Activated CD8-positive, alpha-beta T cell treated with anti-CD3 and anti-CD28 coated beads for 36 hours (primary cell): ENCODE data around the gene CBX2. TPM values are rescaled to one million over a fixed set of nuclear protein-coding genes. Genes with fewer than 3 reads are reported as not detected.

Source experiments
- ATAC-seq: fragments of 200-7000 bp; cut with Tn5 transposase; one replicate; pipeline ENCODE4 v1.10.0; 2021; ENCODE audit warnings: mild to moderate bottlenecking, moderate library complexity
- CTCF ChIA-PET: fragments of 350-600 bp; sonication (Branson Sonifier 250); formaldehyde crosslinking; loops from one replicate; lab custom pipeline; 2021; ENCODE audit warnings: antibody characterized with exemption; lab: Charles Lee
- POLR2A ChIA-PET: fragments of 350-600 bp; sonication (Branson Sonifier 250); formaldehyde crosslinking; loops from one replicate; lab custom pipeline; 2021; ENCODE audit warnings: antibody characterized with exemption; lab: Charles Lee
- DNase-seq: peaks from one replicate; pipeline ENCODE4 v3.0.0-alpha.2; 2020
- H3K27ac Mint-ChIP-seq: one replicate; pipeline ENCODE4 v1.8.0; 2021; ENCODE audit warnings: mild to moderate bottlenecking, mixed read lengths
- H3K27me3 Mint-ChIP-seq: one replicate; pipeline ENCODE4 v1.8.0; 2021; ENCODE audit warnings: mixed read lengths
- H3K36me3 Mint-ChIP-seq: one replicate; pipeline ENCODE4 v1.8.0; 2021; ENCODE audit warnings: low read depth, mixed read lengths
- H3K4me1 Mint-ChIP-seq: one replicate; pipeline ENCODE4 v1.8.0; 2021; ENCODE audit warnings: low read depth, mixed read lengths
- H3K4me3 Mint-ChIP-seq: one replicate; pipeline ENCODE4 v1.8.0; 2021; ENCODE audit warnings: mild to moderate bottlenecking, moderate library complexity, mixed read lengths
- H3K9me3 Mint-ChIP-seq: one replicate; pipeline ENCODE4 v1.8.0; 2021; ENCODE audit warnings: mixed read lengths
- CTCF ChIP-seq: fragments of 200-600 bp; IDR thresholded peaks from one replicate; pipeline ENCODE4 v1.8.0; 2022; ENCODE audit warnings: antibody characterized with exemption, mild to moderate bottlenecking
- intact Hi-C: fragments of 100-400 bp; cut with micrococcal nuclease; formaldehyde crosslinking; loops from one replicate; pipeline ENCODE4 v1.10.0; 2022
- total RNA-seq, 2 experiments: library from RNA; stranded (reverse); gene quantifications; one replicate each; pipeline ENCODE4 v1.2.3, GENCODE V29; 2021

The CBX2 gene
- total RNA-seq, 2 experiments from 2014 or later: 8.0 to 9.7 TPM

GRCh38 chr17:79742589-79742918 lies 35.4 kb upstream of the CBX2 start:
- Mint-ChIP-seq H3K9me3 (no peaks in the 10 kb centered on the region), H3K4me3 (no peak overlapping the region), H3K27me3 (peaks cover 31% of the 10 kb centered on the region), H3K36me3 (no peaks in the 10 kb centered on the region), H3K27ac (no peak overlapping the region), H3K4me1 (peaks cover 15% of the 10 kb centered on the region)
- ATAC-seq (no peak), DNase-seq (no peak)
- intact Hi-C loops: loop anchor here (10.0 kb wide), 2 partner anchors 102 to 252 kb away; no protein-coding TSS in a partner anchor
- ChIA-PET POLR2A (no interaction called here), CTCF (interaction anchor here (0.6 to 3.7 kb wide), 19 partner anchors 10 to 251 kb away, joined by 3 to 18 read pairs (median 4); partner anchors contain the start of genes CBX8 and ENPP7)
- TF ChIP-seq CTCF: no peak

GRCh38 chr17:79742951-79743476 lies 34.9 kb upstream of the CBX2 start:
- Mint-ChIP-seq H3K27me3 (peaks cover 35% of the 10 kb centered on the region), H3K4me1 (peaks cover 19% of the 10 kb centered on the region), H3K9me3 (no peaks in the 10 kb centered on the region), H3K36me3 (no peaks in the 10 kb centered on the region), H3K27ac (no peak overlapping the region), H3K4me3 (no peak overlapping the region)
- intact Hi-C loops: loop anchor here (10.0 kb wide), 2 partner anchors 102 to 252 kb away; no protein-coding TSS in a partner anchor
- POLR2A ChIA-PET: no interaction called here
- ATAC-seq (no peak), DNase-seq (no peak)
- CTCF ChIA-PET: interaction anchor here (1.0 to 3.7 kb wide), 4 partner anchors 9 to 266 kb away, joined by 3 to 15 read pairs (median 6); no protein-coding TSS in a partner anchor
- TF ChIP-seq CTCF: no peak

- intact Hi-C loops: loop anchor here (10.0 kb wide), 2 partner anchors 101 to 251 kb away; no protein-coding TSS in a partner anchor
- peaks cover 37% of the 10 kb centered on the region for H3K27me3 Mint-ChIP-seq
Measured at GRCh38 chr17:79743614-79744013, 34.3 kb upstream of the CBX2 start.

GRCh38 chr17:79745641-79746105 lies 32.3 kb upstream of the CBX2 start:
- intact Hi-C loops: loop anchor here (10.0 kb wide), 2 partner anchors 99 to 249 kb away; no protein-coding TSS in a partner anchor
- Mint-ChIP-seq H3K4me3 (no peak overlapping the region), H3K36me3 (no peaks in the 10 kb centered on the region), H3K27me3 (peaks cover 30% of the 10 kb centered on the region), H3K9me3 (no peaks in the 10 kb centered on the region), H3K27ac (no peak overlapping the region), H3K4me1 (peaks cover 16% of the 10 kb centered on the region)
- POLR2A ChIA-PET: interaction anchor here (1.2 to 1.9 kb wide), 4 partner anchors 50 to 146 kb away, joined by 3 to 4 read pairs (median 4); no protein-coding TSS in a partner anchor
- ATAC-seq: no peak
- no peak for TF ChIP-seq CTCF
- DNase-seq: no peak
- CTCF ChIA-PET: interaction anchor here (0.6 to 2.5 kb wide), 27 partner anchors 11 to 254 kb away, joined by 3 to 19 read pairs (median 3); partner anchors contain the start of genes CBX4 and CBX8

More at GRCh38 chr17:79743614-79744013, 34.3 kb upstream of the CBX2 start:
- CTCF ChIA-PET: interaction anchor here (0.6 to 3.7 kb wide), 3 partner anchors 8 to 265 kb away, joined by 3 to 15 read pairs (median 6); no protein-coding TSS in a partner anchor
- Mint-ChIP-seq H3K27ac (no peak overlapping the region), H3K36me3 (no peaks in the 10 kb centered on the region), H3K4me1 (peaks cover 19% of the 10 kb centered on the region), H3K9me3 (no peaks in the 10 kb centered on the region), H3K4me3 (no peak overlapping the region)
- no peak for ATAC-seq
- POLR2A ChIA-PET: interaction anchor here (0.9 kb wide), 1 partner anchor 71 kb away, joined by 3 read pairs; no protein-coding TSS in a partner anchor
- TF ChIP-seq CTCF: no peak
- DNase-seq: no peak
